ENCODE measurements around the gene DLGAP1.

The DLGAP1 gene

GRCh38 chr18:3712491-3712890 is 742.6 kb downstream of the DLGAP1 start:
- Histone ChIP-seq H3K36me3 (ENCODE audit: control insufficient read depth, insufficient read depth, low read length) (no peaks in the 10 kb centered on the region), H3K4me3 (replicated peaks; ENCODE audit: low read depth, low read length) (no peak overlapping the region), H3K27me3 (replicated peaks; ENCODE audit: control insufficient read depth, insufficient read depth, low read length) (no peaks in the 10 kb centered on the region; the same call in 1 of the 2 replicates)
- TF ChIP-seq, protein P1, sequence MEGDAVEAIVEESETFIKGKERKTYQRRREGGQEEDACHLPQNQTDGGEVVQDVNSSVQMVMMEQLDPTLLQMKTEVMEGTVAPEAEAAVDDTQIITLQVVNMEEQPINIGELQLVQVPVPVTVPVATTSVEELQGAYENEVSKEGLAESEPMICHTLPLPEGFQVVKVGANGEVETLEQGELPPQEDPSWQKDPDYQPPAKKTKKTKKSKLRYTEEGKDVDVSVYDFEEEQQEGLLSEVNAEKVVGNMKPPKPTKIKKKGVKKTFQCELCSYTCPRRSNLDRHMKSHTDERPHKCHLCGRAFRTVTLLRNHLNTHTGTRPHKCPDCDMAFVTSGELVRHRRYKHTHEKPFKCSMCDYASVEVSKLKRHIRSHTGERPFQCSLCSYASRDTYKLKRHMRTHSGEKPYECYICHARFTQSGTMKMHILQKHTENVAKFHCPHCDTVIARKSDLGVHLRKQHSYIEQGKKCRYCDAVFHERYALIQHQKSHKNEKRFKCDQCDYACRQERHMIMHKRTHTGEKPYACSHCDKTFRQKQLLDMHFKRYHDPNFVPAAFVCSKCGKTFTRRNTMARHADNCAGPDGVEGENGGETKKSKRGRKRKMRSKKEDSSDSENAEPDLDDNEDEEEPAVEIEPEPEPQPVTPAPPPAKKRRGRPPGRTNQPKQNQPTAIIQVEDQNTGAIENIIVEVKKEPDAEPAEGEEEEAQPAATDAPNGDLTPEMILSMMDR (IDR thresholded peaks at IDR 0.05; ENCODE audit: insufficient read depth, low read length, poor library complexity, severe bottlenecking): no peak
- DNase-seq (ENCODE audit: extremely low read depth, insufficient read length): no peak

DNA sequence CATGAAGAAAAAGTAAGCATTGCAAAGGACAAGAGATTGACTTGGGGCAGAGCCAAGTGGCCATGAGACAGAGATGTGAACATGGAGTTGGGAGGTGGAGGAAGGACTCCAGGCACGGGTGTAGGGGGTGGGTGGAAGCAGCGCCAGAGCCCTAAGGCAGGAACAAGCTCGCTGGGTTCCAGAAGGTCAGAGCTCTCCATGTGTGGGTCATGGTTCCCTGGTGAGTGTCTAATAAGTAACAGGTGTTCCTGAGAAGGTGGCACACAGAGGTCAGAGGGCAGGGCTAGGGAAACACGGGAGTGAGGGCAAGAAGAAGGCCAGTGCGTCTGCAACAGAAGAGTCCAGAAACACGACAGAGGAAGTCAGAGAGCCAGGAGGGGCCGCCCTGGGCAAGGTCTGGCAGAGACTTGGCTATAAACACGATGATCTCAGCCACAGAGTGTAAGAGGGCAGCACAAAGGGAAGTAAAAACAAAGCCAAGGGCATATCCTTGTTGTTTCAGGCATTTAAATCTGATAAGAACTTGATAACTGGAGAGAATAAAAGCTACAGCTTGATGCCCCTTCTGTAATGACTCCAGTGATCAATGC is 744.3 kb downstream of the DLGAP1 start:
- no peak for DNase-seq (ENCODE audit: extremely low read depth, insufficient read length)
- Histone ChIP-seq H3K4me3 (replicated peaks; ENCODE audit: low read depth, low read length) (no peak overlapping the region), H3K27me3 (replicated peaks; ENCODE audit: control insufficient read depth, insufficient read depth, low read length) (no peaks in the 10 kb centered on the region; the same call in 1 of the 2 replicates), H3K36me3 (ENCODE audit: control insufficient read depth, insufficient read depth, low read length) (no peaks in the 10 kb centered on the region)
- TF ChIP-seq, protein P1 (IDR thresholded peaks at IDR 0.05; ENCODE audit: insufficient read depth, low read length, poor library complexity, severe bottlenecking): no peak

GRCh38 chr18:3709205-3709604 is 745.9 kb downstream of the DLGAP1 start:
- DNase-seq (ENCODE audit: extremely low read depth, insufficient read length): no peak
- Histone ChIP-seq H3K27me3 (replicated peaks; ENCODE audit: control insufficient read depth, insufficient read depth, low read length) (no peaks in the 10 kb centered on the region; the same call in 1 of the 2 replicates), H3K36me3 (ENCODE audit: control insufficient read depth, insufficient read depth, low read length) (no peaks in the 10 kb centered on the region), H3K4me3 (replicated peaks; ENCODE audit: low read depth, low read length) (no peak overlapping the region)
- TF ChIP-seq, protein P1 (IDR thresholded peaks at IDR 0.05; ENCODE audit: insufficient read depth, low read length, poor library complexity, severe bottlenecking): no peak

- TF ChIP-seq, protein P1 (IDR thresholded peaks at IDR 0.05; ENCODE audit: insufficient read depth, low read length, poor library complexity, severe bottlenecking): no peak
- no peak for DNase-seq (ENCODE audit: extremely low read depth, insufficient read length)
Observed at GRCh38 chr18:3706279-3707097, 748.6 kb downstream of the DLGAP1 start.

GRCh38 chr18:3704556-3705344 is 750.4 kb downstream of the DLGAP1 start:
- Histone ChIP-seq H3K27me3 (replicated peaks; ENCODE audit: control insufficient read depth, insufficient read depth, low read length) (no peaks in the 10 kb centered on the region; the same call in 1 of the 2 replicates), H3K4me3 (replicated peaks; ENCODE audit: low read depth, low read length) (no peak overlapping the region), H3K36me3 (ENCODE audit: control insufficient read depth, insufficient read depth, low read length) (no peaks in the 10 kb centered on the region)
- TF ChIP-seq, protein P1 (IDR thresholded peaks at IDR 0.05; ENCODE audit: insufficient read depth, low read length, poor library complexity, severe bottlenecking): no peak
- DNase-seq (ENCODE audit: extremely low read depth, insufficient read length): no peak

More at GRCh38 chr18:3706279-3707097, 748.6 kb downstream of the DLGAP1 start:
- Histone ChIP-seq H3K27me3 (replicated peaks; ENCODE audit: control insufficient read depth, insufficient read depth, low read length) (no peaks in the 10 kb centered on the region; the same call in 1 of the 2 replicates), H3K4me3 (replicated peaks; ENCODE audit: low read depth, low read length) (no peak overlapping the region), H3K36me3 (ENCODE audit: control insufficient read depth, insufficient read depth, low read length) (no peaks in the 10 kb centered on the region)

Data from GM06990 (cell line).